GM23248 (cell line): ENCODE results near the gene ANKRD13D. TPM values are rescaled to one million over a fixed set of nuclear protein-coding genes. Genes with fewer than 3 reads are reported as not detected.
A peak's percentile ranks its signal among the peaks of the same experiment; 100 is the strongest.

Experiments
- DNase-seq: peaks from one replicate; pipeline ENCODE4 v3.0.0-alpha.2; 2015
- H2AFZ ChIP-seq: fragments of 200-600 bp; sonication (generic); 2 replicates; pipeline ENCODE4 v1.6.1; 2016; ENCODE audit warnings: antibody characterized with exemption
- H3F3A ChIP-seq: fragments of 200-600 bp; sonication (generic); 2 replicates; pipeline ENCODE4 v1.6.1; 2016; ENCODE audit warnings: mild to moderate bottlenecking, antibody characterized with exemption, mixed run types; ENCODE audit not compliant: insufficient read depth
- H3K27ac ChIP-seq: fragments of 200-600 bp; sonication (generic); 2 replicates; pipeline ENCODE4 v1.5.1; 2016; ENCODE audit warnings: mild to moderate bottlenecking
- H3K27me3 ChIP-seq: fragments of 200-600 bp; sonication (generic); replicated peaks from 2 replicates; pipeline ENCODE4 v1.6.1; 2016; ENCODE audit warnings: mild to moderate bottlenecking; ENCODE audit not compliant: insufficient read depth
- H3K36me3 ChIP-seq: fragments of 200-600 bp; sonication (generic); 2 replicates; pipeline ENCODE4 v1.6.1; 2016; ENCODE audit warnings: low read depth, mild to moderate bottlenecking
- H3K4me1 ChIP-seq: fragments of 200-600 bp; sonication (generic); 2 replicates; pipeline ENCODE4 v1.6.1; 2016; ENCODE audit warnings: mild to moderate bottlenecking; ENCODE audit not compliant: insufficient read depth
- H3K4me2 ChIP-seq: fragments of 200-600 bp; sonication (generic); one replicate; pipeline ENCODE4 v1.6.1; 2016; ENCODE audit warnings: mild to moderate bottlenecking; ENCODE audit not compliant: unreplicated experiment
- H3K4me3 ChIP-seq: fragments of 200-600 bp; sonication (generic); 2 replicates; pipeline ENCODE4 v1.5.1; 2016; ENCODE audit warnings: mild to moderate bottlenecking
- H3K79me2 ChIP-seq: fragments of 200-600 bp; sonication (generic); 2 replicates; pipeline ENCODE4 v1.6.1; 2016; ENCODE audit warnings: mild to moderate bottlenecking; ENCODE audit not compliant: insufficient read depth
- H3K9ac ChIP-seq: fragments of 200-600 bp; sonication (generic); 2 replicates; pipeline ENCODE4 v1.6.1; 2016; ENCODE audit warnings: mild to moderate bottlenecking
- H3K9me2 ChIP-seq: fragments of 200-600 bp; sonication (generic); 2 replicates; pipeline ENCODE4 v1.6.1; 2016; ENCODE audit warnings: mixed run types, mild to moderate bottlenecking, moderate library complexity; ENCODE audit not compliant: insufficient read depth
- H3K9me3 ChIP-seq: fragments of 200-600 bp; sonication (generic); one replicate; pipeline ENCODE4 v1.6.1; 2017; ENCODE audit warnings: low read depth
- H4K20me1 ChIP-seq: fragments of 200-600 bp; sonication (generic); 2 replicates; pipeline ENCODE4 v1.6.0; 2016; ENCODE audit not compliant: insufficient read depth
- EZH2 ChIP-seq: fragments of 200-600 bp; sonication (generic); IDR thresholded peaks from 2 replicates; pipeline ENCODE4 v1.6.1; 2018; ENCODE audit warnings: antibody characterized with exemption, mild to moderate bottlenecking; ENCODE audit not compliant: insufficient read depth, poor library complexity, severe bottlenecking
- EZH2phosphoT487 ChIP-seq: fragments of 200-600 bp; sonication (generic); IDR thresholded peaks from 2 replicates; pipeline ENCODE4 v1.6.1; 2018; ENCODE audit warnings: antibody characterized with exemption, moderate library complexity, mild to moderate bottlenecking, low read depth; ENCODE audit not compliant: insufficient read depth
- WGBS, 2 experiments: methylation state at CpG; one replicate each; pipeline ENCODE4 v1.1.6; 2015 to 2017; ENCODE audit warnings: low lambda C conversion rate in 2 of 2, low coverage in 1 of 2; ENCODE audit errors: missing lambda C conversion rate in 2 of 2; 5-methylcytosine and 5-hydroxymethylcytosine counted together
- in situ Hi-C: fragments of 300-500 bp; cut with MboI; formaldehyde crosslinking; loops from 2 replicates; pipeline ENCODE4 v1.15.0; 2020
- polyA plus RNA-seq: library from polyadenylated mRNA; unstranded; fragments of >200 nt; fragmentation: Nextera tagmentation; extraction: Ambion mirVana; gene quantifications from 2 replicates; pipeline ENCODE4 v1.2.1, GENCODE V29; 2016
- total RNA-seq: library from RNA; depleted of rRNA; stranded (reverse); fragments of >200 nt; shearing (Covaris generic); gene quantifications from 2 replicates; pipeline ENCODE4 v1.2.3, GENCODE V29; 2014

Gene ANKRD13D
- total and polyA plus RNA-seq, 2 experiments from 2014 or later = 16.4 to 42.9 TPM

GRCh38 chr11:67300756-67301312 is 11.7 kb downstream of the ANKRD13D start:
- H3K36me3 ChIP-seq = peaks cover 12% of the 10 kb centered on the region
- H3F3A ChIP-seq = no peaks in the 10 kb centered on the region
- no peaks in the 10 kb centered on the region for H3K27me3 ChIP-seq
- no peak overlapping the region for H2AFZ ChIP-seq
- H3K9ac ChIP-seq = no peak overlapping the region
- no peak overlapping the region for H3K4me3 ChIP-seq
- no peak overlapping the region for H3K4me2 ChIP-seq
- H3K4me1 ChIP-seq = 0 out of 2 replicates have a peak, but pooled peaks cover 12% of the 10 kb centered on the region
- 93 to 94% methylated on average over 14 to 21 of the region's 22 CpGs for WGBS, 2 experiments
- H4K20me1 ChIP-seq = no peaks in the 10 kb centered on the region
- peaks cover 27% of the 10 kb centered on the region for H3K79me2 ChIP-seq
- in situ Hi-C loops = no loop called here
- no peaks in the 10 kb centered on the region for H3K9me3 ChIP-seq
- TF ChIP-seq EZH2 (no peak), EZH2phosphoT487 (no peak)
- no peaks in the 10 kb centered on the region for H3K9me2 ChIP-seq
- DNase-seq = no peak
- H3K27ac ChIP-seq = no peak overlapping the region

DNA sequence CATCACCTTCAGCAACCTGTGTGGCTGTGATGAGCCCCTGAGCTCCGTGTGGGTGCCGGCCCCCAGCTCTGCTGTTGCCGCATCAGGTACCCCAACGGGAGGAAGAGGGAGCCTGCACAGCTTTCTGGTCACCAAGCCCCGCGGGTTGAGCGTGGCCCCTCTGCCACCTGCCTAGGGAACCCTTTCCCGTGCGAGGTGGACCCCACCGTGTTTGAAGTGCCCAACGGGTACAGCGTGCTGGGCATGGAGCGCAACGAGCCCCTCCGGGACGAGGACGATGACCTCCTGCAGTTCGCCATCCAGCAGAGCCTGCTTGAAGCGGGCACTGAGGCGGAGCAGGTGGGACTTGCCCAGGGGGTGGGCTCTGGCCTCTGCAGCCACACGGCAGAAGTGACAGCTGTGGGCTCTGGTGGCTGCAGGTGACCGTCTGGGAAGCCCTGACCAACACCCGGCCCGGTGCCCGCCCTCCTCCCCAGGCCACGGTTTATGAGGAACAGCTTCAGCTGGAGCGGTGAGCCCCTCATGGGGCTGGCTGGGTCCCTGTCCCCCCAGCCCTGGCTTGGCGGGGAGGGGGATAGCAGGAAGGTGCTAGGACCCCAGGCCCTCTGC is 12.3 kb downstream of the ANKRD13D start:
- no peaks in the 10 kb centered on the region for H3F3A ChIP-seq
- 0 out of 2 replicates have a peak, but pooled peaks cover 12% of the 10 kb centered on the region for H3K4me1 ChIP-seq
- peaks cover 21% of the 10 kb centered on the region for H3K79me2 ChIP-seq
- TF ChIP-seq EZH2 (no peak), EZH2phosphoT487 (no peak)
- H3K36me3 ChIP-seq = peaks cover 7% of the 10 kb centered on the region
- no peak overlapping the region for H3K27ac ChIP-seq
- no peak overlapping the region for H3K4me3 ChIP-seq
- H3K9me2 ChIP-seq = no peaks in the 10 kb centered on the region
- H3K9me3 ChIP-seq = no peaks in the 10 kb centered on the region
- H4K20me1 ChIP-seq = no peaks in the 10 kb centered on the region
- in situ Hi-C loops = no loop called here
- H3K9ac ChIP-seq = no peak overlapping the region
- no peak for DNase-seq
- WGBS, 2 experiments = 93 to 95% methylated on average over 27 to 28 of the region's 28 CpGs
- no peak overlapping the region for H2AFZ ChIP-seq
- H3K27me3 ChIP-seq = no peaks in the 10 kb centered on the region
- H3K4me2 ChIP-seq = no peak overlapping the region

DNA sequence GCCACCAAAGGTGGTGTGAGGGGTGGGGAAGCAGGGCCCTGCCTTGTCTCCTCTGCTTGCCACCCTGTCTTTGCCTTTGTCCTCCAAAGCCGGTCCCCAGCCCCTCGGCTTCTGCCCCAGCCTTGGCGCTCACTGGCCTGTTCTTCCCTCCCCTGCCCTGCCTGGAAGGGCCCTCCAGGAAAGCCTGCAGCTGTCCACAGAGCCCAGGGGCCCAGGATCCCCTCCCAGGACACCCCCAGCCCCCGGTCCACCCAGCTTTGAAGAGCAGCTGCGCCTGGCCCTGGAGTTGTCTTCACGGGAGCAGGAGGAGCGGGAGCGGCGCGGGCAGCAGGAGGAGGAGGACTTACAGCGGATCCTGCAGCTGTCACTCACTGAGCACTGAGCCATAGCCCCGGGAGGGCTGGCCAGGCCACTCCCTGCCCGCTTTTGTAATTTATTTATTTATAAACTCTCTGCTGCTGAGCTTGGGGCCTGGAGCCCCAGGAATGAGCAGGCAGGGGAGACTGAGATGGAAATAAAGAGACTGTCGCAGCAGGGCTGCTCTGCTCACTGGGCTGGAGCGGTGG is 12.9 kb downstream of the ANKRD13D start:
- Histone ChIP-seq H3K9me3 (no peaks in the 10 kb centered on the region), H3K4me3 (no peak overlapping the region), H4K20me1 (no peaks in the 10 kb centered on the region), H3F3A (no peaks in the 10 kb centered on the region), H3K36me3 (peaks cover 1% of the 10 kb centered on the region), H2AFZ (no peak overlapping the region), H3K9ac (no peak overlapping the region), H3K79me2 (peaks cover 15% of the 10 kb centered on the region), H3K9me2 (no peaks in the 10 kb centered on the region), H3K27me3 (no peaks in the 10 kb centered on the region), H3K4me2 (no peak overlapping the region), H3K4me1 (0 out of 2 replicates have a peak, but pooled peaks cover 12% of the 10 kb centered on the region), H3K27ac (no peak overlapping the region)
- peak; percentile 44 for DNase-seq
- in situ Hi-C loops = no loop called here
- WGBS, 2 experiments = 31 to 40% methylated on average over 15 of the region's 15 CpGs
- TF ChIP-seq EZH2phosphoT487 = no peak
- no peak for TF ChIP-seq EZH2

- peak overlapping the region; percentile 64 for H2AFZ ChIP-seq
- no peaks in the 10 kb centered on the region; the same call in 1 of the 2 replicates for H3K36me3 ChIP-seq
- no peaks in the 10 kb centered on the region for H3K9me3 ChIP-seq
- peak overlapping the region; percentile 79 for H3K9ac ChIP-seq
- H4K20me1 ChIP-seq = no peaks in the 10 kb centered on the region
- peaks cover 10% of the 10 kb centered on the region; the same call in 1 of the 2 replicates for H3K79me2 ChIP-seq
- no peaks in the 10 kb centered on the region for H3K9me2 ChIP-seq
- no peaks in the 10 kb centered on the region for H3F3A ChIP-seq
- 0 out of 2 replicates have a peak, but pooled peaks cover 12% of the 10 kb centered on the region for H3K4me1 ChIP-seq
- 19 to 25% methylated on average over 20 to 23 of the region's 23 CpGs for WGBS, 2 experiments
- DNase-seq = peak; percentile 37
- no peak for TF ChIP-seq EZH2
- no peak overlapping the region for H3K27ac ChIP-seq
- H3K4me3 ChIP-seq = peak overlapping the region; percentile 82
- in situ Hi-C loops = no loop called here
- no peaks in the 10 kb centered on the region for H3K27me3 ChIP-seq
- H3K4me2 ChIP-seq = peak overlapping the region; percentile 93
Observed at GRCh38 chr11:67302571-67303131, 13.5 kb downstream of the ANKRD13D start.
